Fibroblast of villous mesenchyme (primary cell): ENCODE data around the gene SRMS. TPM values are rescaled to one million over a fixed set of nuclear protein-coding genes. Genes with fewer than 3 reads are reported as not detected.
"Not testable (repeated sequence)": the region's sequence is repeated elsewhere in the genome, so short reads cannot be mapped to it uniquely, and the experiment has no call there.

Experiments used
- DNase-seq: peaks from one replicate; pipeline ENCODE4 v3.0.0-alpha.2; 2010; ENCODE audit warnings: low read depth
- H3K4me3 ChIP-seq: 2 replicates; pipeline ENCODE4 v1.5.1; 2011; ENCODE audit warnings: low read depth, mild to moderate bottlenecking, low read length
- total RNA-seq: library from RNA; depleted of rRNA; stranded (reverse); fragments of >200 nt; gene quantifications from 2 replicates; pipeline ENCODE4 v1.2.3, GENCODE V29; 2012
- TF ChIP-seq, protein P1 (sequence below): IDR thresholded peaks from 2 replicates; pipeline ENCODE4 v1.5.1; 2012; ENCODE audit warnings: low read depth, mild to moderate bottlenecking, low read length; ENCODE audit not compliant: insufficient read depth

SRMS gene
- total RNA-seq, 1 donor: not detected

DNA sequence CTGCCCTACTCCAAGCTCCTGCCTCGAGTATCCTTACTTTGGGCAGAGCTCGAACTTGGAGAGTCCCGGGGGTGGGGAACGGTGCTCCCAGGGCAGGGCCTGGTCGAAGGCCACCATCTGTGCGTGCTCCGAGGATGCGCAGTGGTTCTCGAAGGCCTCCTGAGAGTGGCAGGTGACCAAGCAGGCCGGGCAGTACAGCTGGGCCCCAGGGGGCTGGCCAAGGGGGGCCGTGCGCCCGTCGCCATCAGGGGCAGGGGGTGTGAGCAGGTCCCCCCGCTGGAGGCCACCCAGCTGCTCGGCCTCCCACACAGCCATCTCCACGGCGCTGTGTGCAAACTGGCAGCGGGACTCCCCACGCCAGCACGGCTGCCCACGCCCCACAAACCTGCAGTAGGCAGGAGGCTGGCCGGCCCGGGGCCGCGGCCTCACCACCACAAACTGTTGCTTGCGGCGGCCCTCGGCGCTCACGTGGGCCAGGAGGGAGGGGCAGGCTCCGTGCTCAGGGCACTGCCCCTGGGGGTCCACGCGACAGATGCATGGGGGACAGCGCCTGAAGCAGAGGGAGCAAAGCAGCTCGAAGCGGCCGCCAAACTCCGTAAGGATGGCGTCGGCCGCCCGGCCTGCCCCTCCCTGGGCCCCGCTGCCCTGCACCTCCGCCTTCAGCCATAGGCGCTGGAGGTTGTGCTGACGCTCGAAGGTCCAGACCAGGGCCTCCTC lies 24.7 kb upstream of the SRMS start:
- H3K4me3 ChIP-seq: no peak overlapping the region
- DNase-seq: no peak
- TF ChIP-seq, protein P1, sequence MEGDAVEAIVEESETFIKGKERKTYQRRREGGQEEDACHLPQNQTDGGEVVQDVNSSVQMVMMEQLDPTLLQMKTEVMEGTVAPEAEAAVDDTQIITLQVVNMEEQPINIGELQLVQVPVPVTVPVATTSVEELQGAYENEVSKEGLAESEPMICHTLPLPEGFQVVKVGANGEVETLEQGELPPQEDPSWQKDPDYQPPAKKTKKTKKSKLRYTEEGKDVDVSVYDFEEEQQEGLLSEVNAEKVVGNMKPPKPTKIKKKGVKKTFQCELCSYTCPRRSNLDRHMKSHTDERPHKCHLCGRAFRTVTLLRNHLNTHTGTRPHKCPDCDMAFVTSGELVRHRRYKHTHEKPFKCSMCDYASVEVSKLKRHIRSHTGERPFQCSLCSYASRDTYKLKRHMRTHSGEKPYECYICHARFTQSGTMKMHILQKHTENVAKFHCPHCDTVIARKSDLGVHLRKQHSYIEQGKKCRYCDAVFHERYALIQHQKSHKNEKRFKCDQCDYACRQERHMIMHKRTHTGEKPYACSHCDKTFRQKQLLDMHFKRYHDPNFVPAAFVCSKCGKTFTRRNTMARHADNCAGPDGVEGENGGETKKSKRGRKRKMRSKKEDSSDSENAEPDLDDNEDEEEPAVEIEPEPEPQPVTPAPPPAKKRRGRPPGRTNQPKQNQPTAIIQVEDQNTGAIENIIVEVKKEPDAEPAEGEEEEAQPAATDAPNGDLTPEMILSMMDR: no peak

- H3K4me3 ChIP-seq, DNase-seq: not testable (repeated sequence)
Measured at GRCh38 chr20:63571087-63571478, 23.5 kb upstream of the SRMS start.

GRCh38 chr20:63570281-63571086 lies 22.9 kb upstream of the SRMS start:
- no peak overlapping the region for H3K4me3 ChIP-seq
- no peak for DNase-seq
- TF ChIP-seq, protein P1: no peak

DNA sequence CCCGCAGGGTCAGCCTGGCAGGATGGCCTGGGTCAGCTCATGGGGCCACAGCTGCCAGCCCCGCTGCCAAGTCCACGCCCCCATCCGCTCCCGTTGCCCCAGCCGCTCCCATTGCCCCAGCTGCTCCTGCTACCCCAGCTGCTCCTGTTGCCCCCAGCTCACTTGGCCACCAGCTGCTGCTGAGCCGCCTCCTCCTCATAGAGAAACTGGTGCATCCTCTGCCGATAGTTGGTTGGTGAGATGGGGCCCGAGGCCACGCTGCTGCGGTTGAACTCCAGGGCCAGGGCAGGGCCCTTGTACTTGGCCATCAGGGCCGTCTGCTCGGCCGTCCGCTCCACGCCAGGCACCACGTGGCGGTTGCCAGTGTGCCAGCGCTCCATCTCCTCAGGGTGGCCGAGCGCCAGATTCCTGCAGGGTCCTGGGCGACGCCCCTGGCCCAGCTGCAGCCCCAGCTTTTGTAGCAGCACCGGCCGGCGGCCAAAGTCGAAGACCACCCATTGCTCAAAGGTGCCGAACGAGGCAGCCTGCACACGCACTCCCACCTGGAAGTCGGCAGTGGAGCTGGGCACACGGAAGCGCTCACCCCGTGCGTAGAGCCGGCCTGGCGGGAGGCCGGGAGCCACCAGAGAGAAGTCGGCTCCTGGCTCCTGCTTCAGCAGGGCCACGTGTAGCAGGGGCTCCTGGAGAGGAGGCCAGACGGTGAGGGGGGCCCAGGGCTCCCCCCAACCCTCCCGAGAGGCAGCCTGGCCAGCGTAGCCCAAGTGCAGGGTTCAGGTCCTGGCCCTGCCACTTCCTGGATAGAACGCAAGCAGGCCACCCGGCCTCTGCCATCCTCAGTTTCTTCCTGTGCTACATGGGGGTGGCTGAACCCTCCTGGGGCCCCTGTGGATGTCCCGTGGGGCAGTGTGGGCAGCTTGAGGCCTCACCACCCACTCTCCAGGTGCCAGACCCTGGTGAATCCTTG lies 21.7 kb upstream of the SRMS start:
- TF ChIP-seq, protein P1: no peak
- no peak for DNase-seq
- H3K4me3 ChIP-seq: no peak overlapping the region

GRCh38 chr20:63568170-63568981 lies 20.8 kb upstream of the SRMS start:
- TF ChIP-seq, protein P1: no peak
- no peak for DNase-seq

DNA sequence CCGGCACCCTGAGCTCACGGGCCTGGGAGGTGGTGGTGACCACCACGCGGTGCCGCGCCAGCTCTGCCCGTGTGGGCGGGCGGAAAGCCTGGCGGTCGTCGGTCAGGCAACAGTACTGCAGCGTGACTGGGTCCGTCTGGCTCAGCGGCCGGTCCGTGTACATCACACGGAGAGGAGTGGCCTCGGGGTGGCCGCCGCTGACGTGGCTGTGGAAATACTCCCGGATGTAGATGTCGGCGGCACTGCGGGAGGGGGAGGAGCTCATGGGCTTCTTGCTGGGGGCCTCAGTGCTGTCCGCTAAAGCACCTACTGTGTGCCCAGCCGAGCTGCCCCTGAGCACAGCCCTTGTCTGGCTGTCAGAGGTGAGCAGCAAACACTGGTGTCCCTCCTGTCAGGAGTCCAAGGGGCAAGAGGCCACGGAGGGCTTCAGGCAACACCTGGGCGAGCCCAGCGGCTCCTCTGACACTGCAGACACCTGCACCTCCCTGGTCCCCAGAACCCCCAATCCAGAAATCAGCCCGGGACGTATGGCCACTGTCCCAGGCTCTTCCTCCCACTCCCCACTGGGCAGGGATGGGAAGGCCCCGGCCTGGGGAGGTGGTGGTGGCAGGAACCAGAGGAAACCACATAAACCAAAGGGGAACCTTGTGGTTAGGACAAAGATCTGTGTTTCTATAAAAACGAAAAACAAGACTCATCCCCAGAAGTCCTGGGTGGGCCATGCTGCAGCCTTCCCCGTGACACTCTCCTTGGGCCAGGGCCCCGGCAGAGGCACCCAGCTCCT lies 20.0 kb upstream of the SRMS start:
- DNase-seq: no peak
- TF ChIP-seq, protein P1: no peak

More at GRCh38 chr20:63568170-63568981, 20.8 kb upstream of the SRMS start:
- H3K4me3 ChIP-seq: no peak overlapping the region

More for the DNA sequence above, 20.0 kb upstream of the SRMS start:
- no peak overlapping the region for H3K4me3 ChIP-seq
